HG02623 (cell line): Measurements from ENCODE around the gene SHROOM2.
"Not testable (repeated sequence)": the region's sequence is repeated elsewhere in the genome, so short reads cannot be mapped to it uniquely, and the experiment has no call there.

ENCODE experiments used
- ATAC-seq: cut with Tn5 transposase; IDR thresholded peaks from one replicate; pipeline ENCODE4 v1.9.1; 2021; ENCODE audit warnings: moderate library complexity; ENCODE audit not compliant: unreplicated experiment

The SHROOM2 gene

GRCh38 chrX:9775930-9776329, 10.3 kb upstream of the SHROOM2 start:
- no peak for ATAC-seq

GRCh38 chrX:9781941-9782340, 4.3 kb upstream of the SHROOM2 start:
- no peak for ATAC-seq

- no peak for ATAC-seq
Observed at GRCh38 chrX:9784332-9784731, 1.9 kb upstream of the SHROOM2 start.

GRCh38 chrX:9785254-9785943, 830 bp upstream of the SHROOM2 start:
- ATAC-seq = no peak

- no peak for ATAC-seq
Observed at GRCh38 chrX:9786798-9787635, 788 bp downstream of the SHROOM2 start.

- ATAC-seq = no peak
Observed at GRCh38 chrX:9788911-9789310, 2.7 kb downstream of the SHROOM2 start.

GRCh38 chrX:9789555-9789954, 3.3 kb downstream of the SHROOM2 start:
- ATAC-seq = no peak

- no peak for ATAC-seq
Observed at GRCh38 chrX:9790866-9791265, 4.6 kb downstream of the SHROOM2 start.

GRCh38 chrX:9794495-9794894, 8.3 kb downstream of the SHROOM2 start:
- no peak for ATAC-seq

GRCh38 chrX:9797384-9798360, 11.4 kb downstream of the SHROOM2 start:
- ATAC-seq = no peak

GRCh38 chrX:9802737-9803136, 16.5 kb downstream of the SHROOM2 start:
- no peak for ATAC-seq

GRCh38 chrX:9804444-9804843, 18.2 kb downstream of the SHROOM2 start:
- no peak for ATAC-seq

GRCh38 chrX:9805956-9806355, 19.7 kb downstream of the SHROOM2 start:
- no peak for ATAC-seq

GRCh38 chrX:9807355-9808182, 21.3 kb downstream of the SHROOM2 start:
- ATAC-seq = no peak

GRCh38 chrX:9809876-9810275, 23.6 kb downstream of the SHROOM2 start:
- not testable (repeated sequence) for ATAC-seq

GRCh38 chrX:9811086-9811485, 24.9 kb downstream of the SHROOM2 start:
- ATAC-seq = not testable (repeated sequence)

- ATAC-seq = no peak
Observed at GRCh38 chrX:9816084-9816700, 30.0 kb downstream of the SHROOM2 start.

GRCh38 chrX:9821572-9821971, 35.3 kb downstream of the SHROOM2 start:
- ATAC-seq = no peak

- no peak for ATAC-seq
Observed at GRCh38 chrX:9824554-9824953, 38.3 kb downstream of the SHROOM2 start.
